Activated CD4-positive, alpha-beta T cell treated with anti-CD3 and anti-CD28 coated beads, Interleukin-10, Interleukin-2, amounts not matched to agents 100 ng/mL and 50 ng/mL, durations not matched to agents 16 hours and 8 hours (primary cell): ENCODE data around the gene UFSP1.

Source experiments
- DNase-seq: peaks from one replicate; pipeline ENCODE4 v3.0.0-alpha.2; 2020

UFSP1 gene

DNA sequence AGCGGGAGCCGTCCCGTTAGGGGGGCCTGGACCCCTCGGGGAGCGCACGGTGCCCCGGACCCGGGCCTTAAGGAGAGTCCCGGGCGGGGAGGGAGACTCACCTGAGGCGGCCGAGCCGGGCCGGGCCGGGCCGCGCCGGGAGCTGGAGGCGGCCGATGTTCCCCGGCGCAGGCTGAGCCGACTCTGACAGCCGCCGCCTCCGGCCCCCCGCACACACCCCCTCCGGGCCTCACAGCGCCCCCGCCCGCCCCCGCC, 6.1 kb upstream of the UFSP1 start, which contains the start of gene ACHE:
Gene ACHE, minus strand, starts transcription at position 188 of the 255 bp plus-strand sequence. CDS start 1,656 bp downstream, outside the sequence.
- DNase-seq = no peak

DNA sequence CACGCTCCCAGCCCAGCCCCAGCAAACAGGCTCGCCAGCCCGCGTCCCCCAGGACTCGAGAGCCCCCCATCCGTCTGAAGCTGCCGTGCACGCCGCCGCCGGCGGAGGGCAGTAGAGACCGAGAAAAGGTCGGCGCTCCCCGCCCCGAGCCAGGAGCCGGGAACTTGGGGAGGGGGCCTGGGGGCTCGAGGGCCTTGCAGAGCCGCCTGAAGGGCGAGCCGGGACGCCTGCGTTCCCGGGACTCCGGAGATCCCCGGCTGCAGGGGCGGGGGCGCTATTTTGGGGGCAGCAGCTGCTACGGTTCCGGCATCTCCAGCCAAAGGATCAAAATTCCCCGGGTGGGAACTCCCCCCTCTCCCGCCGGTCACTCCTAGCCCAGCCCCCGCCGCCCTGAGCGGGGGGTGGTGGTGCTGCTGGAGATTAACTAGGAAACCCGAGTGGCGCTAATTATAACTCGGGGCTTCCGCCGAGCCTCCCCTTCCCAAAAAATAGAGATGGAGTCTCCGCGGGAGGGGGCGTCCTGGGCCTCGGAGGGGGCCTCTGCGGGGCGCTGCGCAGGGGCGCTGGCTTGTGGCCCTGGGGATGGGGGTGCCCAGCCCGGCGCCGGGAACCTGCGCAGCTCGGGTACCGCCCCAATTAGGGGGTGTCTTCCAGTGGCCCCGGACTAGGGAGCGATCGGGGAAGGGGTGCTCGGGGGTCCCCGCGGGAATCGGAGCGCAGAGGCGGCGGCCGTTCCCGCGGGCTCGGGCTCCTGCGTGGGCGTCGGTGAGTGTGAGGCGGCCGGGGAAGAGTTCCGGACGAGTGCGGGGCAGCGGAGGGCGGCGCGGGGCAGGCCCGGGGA, 5.6 kb upstream of the UFSP1 start:
- DNase-seq = peak; percentile 54

DNA sequence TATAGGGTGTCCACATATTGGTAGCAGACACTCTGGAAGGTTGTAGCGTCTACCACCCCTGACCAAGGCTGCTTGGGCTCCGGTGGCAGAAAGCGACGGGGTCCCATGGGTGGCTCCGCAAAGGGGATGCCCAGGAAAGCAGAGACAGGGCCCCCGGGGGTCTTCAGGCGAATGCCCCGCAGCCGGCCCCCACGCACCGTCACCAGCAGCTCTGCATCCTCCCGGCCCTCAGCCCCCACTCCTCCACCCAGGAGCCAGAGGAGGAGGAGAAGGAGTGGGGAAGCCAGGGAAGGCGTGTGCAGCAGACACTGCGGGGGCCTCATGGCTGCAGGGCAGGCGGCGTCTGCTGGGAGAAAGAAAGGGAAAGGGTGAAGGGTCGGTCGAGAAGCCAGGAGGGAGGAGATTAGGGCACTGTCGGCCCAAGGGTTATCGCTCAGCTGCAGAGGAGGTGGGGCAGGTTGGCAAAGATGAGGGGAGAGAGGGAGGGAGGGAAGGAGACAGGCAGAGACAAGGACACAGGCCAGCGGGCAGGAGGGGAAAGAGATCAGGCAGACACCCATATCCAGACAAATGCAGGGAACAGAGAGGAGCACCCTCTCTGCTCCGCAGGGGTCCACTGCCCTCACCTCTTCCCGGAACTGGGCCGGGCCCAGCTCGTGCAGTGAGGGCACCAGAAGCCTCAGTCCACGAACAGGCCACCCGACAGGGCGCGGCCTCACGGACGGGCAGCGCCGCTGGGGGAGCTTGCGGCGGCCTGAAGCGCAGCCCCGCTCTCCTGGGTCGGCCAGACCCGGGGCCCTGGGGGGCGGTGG, 4.6 kb upstream of the UFSP1 start:
- no peak for DNase-seq

DNA sequence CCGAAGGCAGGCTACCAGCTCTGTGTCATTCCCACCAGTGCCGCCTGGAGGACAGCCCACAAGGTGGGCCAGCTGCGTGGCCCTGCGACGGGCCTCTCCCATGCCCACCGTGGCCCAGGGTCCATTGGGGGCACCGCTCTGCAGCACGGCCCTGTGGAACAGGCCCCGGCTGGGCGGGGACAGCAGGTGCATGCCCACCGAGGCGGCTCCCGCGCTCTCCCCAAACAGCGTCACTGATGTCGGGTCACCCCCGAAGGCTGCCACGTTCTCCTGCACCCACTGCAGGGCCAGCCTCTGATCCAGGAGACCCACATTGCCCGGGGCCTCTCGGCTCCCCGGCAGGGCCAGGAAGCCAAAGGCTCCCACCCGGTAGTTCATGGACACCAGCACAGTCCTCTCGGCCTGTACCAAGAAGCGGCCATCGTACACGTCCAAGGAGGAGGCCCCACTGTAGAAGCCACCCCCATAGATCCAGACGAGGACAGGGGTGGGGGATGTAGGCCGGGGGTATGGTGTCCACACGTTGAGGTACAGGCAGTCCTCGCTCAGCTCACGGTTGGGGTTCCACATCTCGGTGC, 3.9 kb upstream of the UFSP1 start:
- DNase-seq = no peak

DNA sequence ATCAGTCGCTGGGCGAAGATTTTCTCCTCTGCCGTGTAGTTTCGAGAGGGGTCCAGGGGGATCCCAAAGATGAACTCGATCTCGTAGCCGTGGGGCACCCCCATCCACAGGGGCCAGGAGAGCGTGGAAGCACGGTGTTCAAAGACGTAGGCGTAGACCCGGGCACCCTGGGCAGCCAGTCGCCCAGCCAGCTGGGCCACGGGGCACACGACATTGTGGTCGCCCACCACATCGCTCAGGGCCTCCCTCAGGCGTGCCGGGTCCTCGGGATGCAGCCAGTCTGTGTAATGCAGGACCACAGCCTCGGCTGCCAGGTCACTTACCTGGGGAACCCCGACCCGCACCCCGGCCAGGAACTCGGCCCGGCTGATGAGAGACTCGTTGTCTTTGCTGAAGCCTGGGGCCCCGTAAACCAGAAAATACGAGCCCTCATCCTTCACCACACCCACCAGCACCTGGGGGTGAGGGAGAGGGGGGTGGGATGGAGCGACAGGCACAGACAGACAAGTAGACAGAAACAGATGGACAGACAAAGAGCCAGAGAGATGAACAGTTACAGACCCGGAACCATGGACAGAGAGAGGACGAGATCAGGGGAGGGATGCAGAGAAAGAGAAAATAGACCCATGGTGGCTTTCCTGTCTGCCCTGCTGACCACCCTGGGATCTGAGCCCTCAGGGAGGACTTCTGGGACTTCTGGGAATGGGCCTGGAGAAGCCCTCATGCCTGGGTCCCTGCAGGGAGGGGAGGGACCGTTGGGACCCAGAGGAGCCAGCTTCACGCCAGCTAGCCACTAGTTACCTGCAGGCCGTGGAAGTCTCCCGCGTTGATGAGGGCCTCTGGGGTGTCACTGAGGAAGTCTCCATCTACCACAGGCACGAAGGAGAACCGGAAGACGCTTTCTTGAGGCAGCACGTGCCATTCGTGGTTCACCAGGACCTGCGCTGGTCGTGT, 3.1 kb upstream of the UFSP1 start:
- no peak for DNase-seq

DNA sequence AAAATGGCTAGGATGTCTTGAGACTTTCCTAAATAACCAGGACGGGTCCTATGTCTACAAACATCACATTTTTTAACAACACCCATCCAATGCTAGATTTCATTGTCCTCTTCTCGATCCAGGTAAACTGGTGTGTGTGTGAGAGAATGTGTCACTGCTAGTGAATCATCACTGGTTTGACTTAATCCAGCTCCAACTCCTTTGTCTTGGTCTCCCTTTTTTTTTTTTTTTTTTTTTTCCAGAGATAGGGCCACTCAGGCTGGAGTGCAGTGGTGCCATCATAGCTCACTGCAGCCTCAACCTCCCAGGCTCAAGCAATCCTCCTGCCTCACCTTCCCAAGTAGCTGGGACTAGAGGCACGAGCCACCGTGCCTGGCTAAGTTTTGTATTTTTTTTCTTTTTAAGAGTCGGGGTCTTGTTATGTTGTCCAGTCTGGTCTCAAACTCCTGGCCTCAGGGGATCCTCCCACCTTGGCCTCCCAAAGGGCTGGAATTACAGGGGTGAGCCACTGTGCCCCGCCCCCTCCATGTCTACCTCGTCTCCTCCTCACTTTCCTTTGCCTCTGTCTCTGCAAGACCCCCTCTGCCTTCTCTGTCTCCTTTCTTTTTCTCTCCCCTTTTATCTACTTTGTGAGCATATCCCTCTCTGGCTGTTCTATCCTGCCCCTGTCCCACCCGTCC, 2.2 kb upstream of the UFSP1 start:
- no peak for DNase-seq

DNA sequence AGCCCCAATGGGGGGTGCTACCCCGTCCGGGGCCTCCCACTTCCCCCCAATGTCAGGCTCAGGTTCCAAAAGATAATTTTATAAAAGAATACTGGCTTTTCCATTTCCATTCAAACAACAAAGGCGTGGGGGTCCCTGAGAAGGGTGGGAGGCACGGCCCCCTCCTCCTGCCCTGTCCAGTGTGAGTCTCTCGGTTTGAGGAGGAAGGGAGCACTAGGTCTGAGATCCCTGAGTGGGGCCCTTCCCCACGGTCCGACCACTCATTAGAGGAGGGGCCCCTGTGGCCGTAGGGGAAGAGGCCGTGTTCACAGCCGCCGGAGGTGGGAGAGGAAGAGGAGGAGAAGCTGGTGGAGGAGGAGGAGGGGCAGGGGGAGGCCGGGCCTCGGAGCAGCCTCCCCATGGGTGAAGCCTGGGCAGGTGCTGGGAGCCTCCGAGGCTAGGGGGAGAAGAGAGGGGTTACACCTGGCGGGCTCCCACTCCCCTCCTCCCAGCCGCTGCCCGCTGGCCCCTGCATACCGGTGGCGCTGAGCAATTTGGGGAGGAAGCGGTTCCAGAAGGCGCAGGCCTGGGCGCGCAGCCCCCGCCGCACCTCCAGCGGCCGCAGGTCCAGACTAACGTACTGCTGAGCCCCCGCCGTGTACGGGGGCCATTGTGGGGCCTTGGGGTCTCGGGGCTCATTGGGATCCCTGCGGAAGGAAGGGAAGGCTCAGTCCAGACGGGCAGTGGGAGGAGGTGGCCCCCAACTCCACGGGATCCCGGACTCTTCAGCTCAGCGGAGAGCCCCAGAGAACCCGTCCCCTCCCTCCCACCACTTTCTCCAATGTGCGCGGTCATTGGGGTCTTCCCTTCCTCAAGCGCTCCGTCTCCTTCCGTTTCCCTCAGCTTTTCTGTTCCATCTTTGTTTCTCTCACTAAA, 1.4 kb upstream of the UFSP1 start:
- no peak for DNase-seq

DNA sequence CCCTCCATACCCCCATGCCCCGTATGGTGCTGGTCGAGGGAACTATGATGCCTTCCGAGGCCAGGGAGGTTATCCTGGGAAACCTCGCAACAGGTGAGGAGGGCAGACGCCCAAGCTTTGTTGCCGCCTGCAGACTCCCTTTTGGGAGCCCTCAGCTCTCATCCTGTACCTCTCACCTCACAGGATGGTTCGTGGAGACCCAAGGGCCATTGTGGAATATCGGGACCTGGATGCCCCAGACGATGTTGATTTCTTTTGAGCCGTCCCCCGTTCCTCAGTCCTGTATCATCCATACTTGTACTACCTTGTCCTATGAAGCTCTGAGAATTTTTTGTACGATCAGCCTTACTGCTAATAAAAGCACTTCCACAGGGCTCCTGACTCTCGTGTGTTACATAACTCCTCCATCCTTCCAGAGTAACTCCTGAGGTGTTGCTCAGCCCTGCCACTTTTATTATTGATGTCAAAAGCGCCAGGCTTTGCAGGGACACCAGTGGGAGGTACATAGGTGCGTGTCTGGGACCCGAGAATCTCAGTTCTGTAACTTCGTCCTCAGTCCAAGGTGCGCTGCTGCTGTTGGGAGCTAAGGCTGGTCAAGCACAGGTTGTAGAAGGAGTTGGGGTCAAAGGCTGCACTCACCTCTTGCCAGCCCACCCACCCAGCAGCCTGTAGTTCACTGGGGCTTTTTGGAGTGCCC, 1.1 kb downstream of the UFSP1 start:
- DNase-seq = no peak

DNA sequence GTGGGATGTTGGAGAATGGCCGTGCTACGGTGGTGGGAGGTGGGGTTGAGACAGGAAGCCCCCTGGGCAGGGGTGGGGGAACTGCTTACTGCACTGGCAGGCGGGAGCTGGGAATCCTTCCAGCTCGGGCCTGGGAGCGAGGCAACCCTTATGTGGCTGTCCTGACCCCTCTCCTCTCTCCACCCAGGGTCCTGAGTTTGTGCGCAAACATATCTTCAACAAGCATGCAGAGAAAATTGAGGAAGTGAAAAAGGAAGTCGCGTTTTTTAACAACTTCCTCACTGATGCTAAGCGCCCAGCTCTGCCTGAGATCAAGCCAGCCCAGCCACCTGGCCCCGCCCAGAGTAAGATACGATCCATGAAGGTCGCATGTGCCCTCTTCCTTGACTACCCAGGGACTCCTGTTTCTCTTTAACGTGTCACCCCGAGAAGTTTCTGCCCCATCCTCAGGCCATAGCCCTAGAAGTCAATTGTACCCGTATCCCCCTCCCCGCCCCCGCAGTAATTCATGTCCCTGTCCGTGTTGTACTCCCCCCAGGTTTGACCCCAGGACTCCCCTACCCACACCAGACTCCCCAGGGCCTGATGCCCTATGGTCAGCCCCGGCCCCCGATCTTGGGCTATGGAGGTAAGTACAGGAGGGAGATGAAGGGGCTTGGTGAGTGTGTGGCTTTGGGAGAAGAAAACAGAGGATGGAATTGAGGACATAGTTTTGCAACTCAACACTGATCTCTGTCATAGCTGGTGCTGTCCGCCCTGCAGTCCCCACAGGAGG, 1.8 kb downstream of the UFSP1 start:
- DNase-seq = peak; percentile 79

DNA sequence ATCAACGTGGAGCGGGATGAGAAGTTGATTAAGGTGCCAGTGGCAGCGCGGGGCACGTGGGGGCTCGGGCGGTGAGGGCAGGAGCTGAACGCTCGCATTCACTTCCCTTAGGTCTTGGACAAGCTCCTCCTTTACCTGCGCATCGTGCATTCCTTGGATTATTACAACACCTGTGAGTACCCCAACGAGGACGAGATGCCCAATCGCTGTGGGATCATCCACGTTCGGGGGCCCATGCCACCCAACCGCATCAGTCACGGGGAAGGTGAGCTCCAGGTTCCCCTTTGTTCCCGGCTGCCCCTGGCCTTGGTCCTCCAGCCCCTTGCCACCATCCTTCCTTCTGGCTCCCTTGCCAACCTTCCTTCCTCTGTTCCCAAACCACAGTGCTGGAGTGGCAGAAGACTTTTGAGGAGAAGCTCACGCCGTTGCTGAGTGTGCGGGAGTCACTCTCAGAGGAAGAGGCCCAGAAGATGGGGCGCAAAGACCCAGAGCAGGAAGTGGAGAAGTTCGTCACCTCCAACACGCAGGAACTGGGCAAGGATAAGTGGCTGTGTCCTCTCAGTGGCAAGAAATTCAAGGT, 2.5 kb downstream of the UFSP1 start:
- DNase-seq = no peak

DNA sequence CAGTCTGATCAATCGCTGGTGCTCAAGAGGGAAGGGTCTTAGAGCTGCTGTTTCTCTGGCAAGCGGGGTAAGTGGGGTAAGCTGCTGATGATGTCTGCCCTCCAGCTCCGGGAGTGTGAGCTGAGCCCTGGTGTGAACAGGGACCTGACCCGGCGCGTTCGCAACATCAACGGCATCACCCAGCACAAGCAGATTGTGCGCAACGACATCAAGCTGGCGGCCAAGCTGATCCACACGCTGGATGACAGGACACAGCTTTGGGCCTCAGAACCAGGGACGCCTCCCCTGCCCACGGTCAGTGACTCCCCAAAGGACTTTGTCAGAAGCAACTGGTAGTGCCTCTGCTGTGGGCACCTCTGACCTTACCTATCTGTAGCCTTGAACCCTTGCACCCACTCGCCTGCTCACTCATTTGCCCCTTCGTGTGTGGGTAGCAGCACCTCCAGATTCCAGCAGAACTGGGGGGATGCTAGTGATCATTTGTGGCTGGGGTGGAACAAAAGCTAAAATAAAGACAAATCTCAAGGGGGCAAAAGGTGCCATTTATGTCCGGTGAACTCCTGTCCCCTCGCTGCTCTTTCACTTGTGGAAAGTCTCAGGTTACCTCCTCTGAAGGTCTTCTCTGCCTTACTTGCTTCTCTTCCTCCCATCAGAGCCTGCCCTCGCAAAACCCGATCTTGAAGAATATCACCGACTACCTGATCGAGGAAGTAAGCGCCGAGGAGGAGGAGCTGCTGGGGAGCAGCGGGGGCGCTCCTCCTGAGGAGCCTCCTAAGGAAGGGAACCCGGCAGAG, 3.2 kb downstream of the UFSP1 start:
- no peak for DNase-seq

DNA sequence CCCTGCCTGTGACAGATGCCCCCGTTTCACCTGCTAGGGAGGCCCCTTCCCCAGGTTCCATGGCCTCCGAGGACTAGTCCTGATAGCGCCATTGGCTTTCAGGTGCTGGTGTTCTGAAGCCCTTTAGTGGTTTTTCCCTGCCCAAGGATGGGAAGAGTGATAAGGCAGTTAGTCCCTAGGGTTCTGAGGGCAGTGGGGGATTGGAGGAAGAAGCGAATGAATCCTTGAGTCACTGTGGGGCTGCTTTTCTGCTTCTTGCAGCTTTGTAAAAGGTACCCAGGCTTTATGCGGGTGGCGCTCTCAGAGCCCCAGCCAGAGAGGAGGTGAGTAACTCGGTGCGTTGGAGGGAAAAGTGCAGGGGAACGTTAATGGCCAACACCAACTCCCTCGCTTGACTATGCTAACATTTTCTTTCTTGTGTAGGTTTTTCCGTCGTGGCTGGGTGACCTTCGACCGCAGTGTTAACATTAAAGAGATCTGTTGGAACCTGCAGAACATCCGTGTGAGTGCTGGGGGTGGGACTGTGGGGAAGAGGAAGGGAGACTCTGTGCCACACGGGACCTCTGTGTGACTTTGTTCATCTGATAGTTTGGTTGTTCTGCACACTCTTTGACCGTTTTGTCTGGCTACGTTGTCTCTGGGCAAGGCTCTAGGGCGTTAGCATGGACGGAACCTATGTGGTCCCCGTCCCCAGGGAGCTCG, 3.9 kb downstream of the UFSP1 start:
- DNase-seq = no peak

DNA sequence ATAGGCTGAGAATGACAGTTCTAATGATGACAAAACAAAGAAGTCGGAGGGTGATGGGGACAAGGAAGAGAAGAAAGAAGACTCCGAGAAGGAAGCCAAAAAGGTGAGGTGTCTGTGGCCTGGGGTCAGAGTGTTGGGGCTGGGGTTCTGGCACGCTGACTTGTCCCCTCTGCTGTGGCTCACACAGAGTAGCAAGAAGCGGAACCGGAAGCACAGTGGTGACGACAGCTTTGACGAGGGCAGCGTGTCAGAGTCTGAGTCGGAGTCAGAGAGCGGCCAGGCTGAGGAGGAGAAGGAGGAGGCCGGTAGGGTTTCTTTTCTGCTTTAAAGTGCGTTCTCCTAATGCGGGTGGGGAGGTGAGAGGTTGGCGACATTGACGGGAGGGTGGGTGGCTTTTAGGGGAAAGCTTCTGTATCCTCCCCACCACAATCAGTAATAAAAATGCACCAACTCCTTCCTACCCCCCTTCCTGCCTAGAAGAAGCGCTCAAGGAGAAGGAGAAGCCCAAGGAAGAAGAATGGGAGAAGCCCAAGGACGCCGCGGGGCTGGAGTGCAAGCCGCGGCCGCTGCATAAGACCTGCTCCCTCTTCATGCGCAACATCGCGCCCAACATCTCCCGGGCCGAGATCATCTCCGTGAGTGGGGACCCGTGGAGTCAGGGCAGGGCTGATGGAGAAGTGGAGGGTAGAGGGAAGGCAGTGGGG, 4.6 kb downstream of the UFSP1 start:
- peak; percentile 49 for DNase-seq

DNA sequence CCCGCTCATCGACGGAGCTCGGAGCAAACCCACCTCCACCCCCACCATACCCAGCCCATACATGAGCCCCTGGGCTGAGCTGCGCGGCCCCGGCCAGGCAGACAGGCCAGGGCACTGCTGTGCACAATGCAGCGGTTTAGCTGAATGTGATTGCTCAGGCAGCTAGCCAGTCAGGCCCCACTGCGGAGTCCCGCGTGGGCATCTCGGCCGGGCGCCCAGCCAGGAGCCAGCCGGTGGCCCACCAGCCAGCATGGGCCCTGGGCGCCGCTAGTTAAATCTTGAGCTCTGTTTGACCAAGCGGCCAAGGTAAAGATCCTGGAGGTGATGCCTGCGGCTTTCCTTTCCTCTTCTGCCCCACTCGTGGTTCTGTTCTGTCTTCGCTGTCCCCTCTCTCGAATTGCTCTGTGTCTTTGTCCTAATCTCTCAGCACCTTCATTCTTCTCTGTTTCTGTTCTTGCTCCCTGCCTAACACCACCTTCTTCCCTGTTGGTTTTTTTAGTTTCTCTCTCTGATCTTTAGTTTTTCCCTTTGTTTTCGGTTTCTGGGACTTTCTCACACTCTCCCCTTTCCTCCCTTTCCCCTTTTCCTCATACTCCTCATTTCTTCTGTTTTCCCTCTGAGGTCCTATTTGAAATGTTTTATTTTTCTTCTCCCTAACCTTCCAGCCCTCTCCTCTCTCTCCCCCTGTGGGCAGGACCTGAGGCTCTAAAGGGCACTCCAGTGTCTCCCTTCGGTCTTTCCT, 6.6 kb downstream of the UFSP1 start:
- DNase-seq = no peak

DNA sequence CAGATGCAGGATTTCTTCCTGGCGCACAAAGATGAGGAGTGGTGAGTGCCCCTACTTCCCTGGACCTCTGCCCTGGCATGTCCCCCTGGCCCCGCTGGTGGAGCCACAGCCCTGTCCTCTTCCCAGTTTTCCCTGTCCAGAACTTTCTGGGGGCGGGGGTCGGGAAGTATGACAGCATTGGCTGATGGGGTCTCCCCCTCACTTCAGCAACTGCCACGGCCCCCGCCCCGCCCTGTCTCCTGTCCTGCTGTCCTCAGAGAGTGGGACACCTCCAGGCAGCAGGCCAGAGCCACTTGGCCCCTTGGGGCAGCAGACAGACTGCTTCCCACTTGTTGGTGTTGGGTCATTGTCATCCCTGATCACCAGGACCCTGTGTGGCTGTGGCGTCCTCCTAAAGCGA, 7.3 kb downstream of the UFSP1 start:
- DNase-seq = no peak

DNA sequence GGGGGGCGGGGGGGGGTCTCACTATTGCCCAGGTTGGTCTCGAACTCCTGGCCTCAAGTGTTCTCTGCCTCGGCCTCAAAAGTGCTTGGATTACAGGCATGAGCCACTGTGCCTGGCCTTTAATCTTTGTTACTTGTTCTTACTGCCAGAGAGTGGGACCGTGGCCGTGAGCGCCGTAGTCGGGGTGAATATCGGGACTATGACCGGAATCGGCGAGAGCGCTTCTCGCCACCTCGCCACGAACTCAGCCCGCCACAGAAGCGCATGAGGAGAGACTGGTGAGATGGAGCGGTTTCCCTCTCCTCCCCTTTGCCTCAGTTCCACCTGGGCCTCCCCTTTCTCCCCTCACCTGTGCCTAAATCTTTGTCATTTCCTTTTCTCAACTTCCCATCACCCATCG, 8.4 kb downstream of the UFSP1 start:
- no peak for DNase-seq
